WTC11 (cell line): ENCODE measurements around the gene ADGRE2. TPM values are rescaled to one million over a fixed set of nuclear protein-coding genes. Genes with fewer than 3 reads are reported as not detected.

Experiments used
- E2F4 ChIP-seq: sonication (generic); formaldehyde crosslinking; IDR thresholded peaks from 2 replicates; pipeline ENCODE4 v1.8.1; 2022; ENCODE audit warnings: low read depth, mild to moderate bottlenecking, moderate library complexity, missing genetic modification reagents, borderline replicate concordance
- ETV6 ChIP-seq: sonication (generic); formaldehyde crosslinking; IDR thresholded peaks from 2 replicates; pipeline ENCODE4 v1.8.1; 2022; ENCODE audit warnings: mild to moderate bottlenecking, missing genetic modification reagents
- FOXJ3 ChIP-seq: sonication (generic); formaldehyde crosslinking; IDR thresholded peaks from 2 replicates; pipeline ENCODE4 v1.9.0; 2021; ENCODE audit warnings: missing genetic modification reagents, mild to moderate bottlenecking, borderline replicate concordance
- GRHL2 ChIP-seq: fragments of 250-450 bp; sonication (Bioruptor Pico); IDR thresholded peaks from 2 replicates; pipeline ENCODE4 v1.8.0; 2022; ENCODE audit warnings: mild to moderate bottlenecking, moderate library complexity; ENCODE audit not compliant: insufficient replicate concordance, severe bottlenecking
- NFATC4 ChIP-seq: fragments of 250-450 bp; sonication (Bioruptor Pico); IDR thresholded peaks from 2 replicates; pipeline ENCODE4 v1.9.0; 2021; ENCODE audit warnings: mild to moderate bottlenecking
- TEAD4 ChIP-seq: sonication (generic); formaldehyde crosslinking; IDR thresholded peaks from 2 replicates; pipeline ENCODE4 v1.8.0; 2022; ENCODE audit warnings: mild to moderate bottlenecking, missing genetic modification reagents
- total RNA-seq: library from RNA; stranded (reverse); gene quantifications from 3 replicates; pipeline ENCODE4 v1.2.3, GENCODE V29; 2021
- TF ChIP-seq, protein P1 (sequence below): sonication (generic); formaldehyde crosslinking; conservative IDR thresholded peaks from 2 replicates; pipeline ENCODE4 v1.8.1; 2023; ENCODE audit warnings: mild to moderate bottlenecking, low read depth, missing genetic modification reagents, moderate library complexity
- TF ChIP-seq, protein P2 (sequence below): sonication (generic); formaldehyde crosslinking; IDR thresholded peaks from 2 replicates; pipeline ENCODE4 v1.8.1; 2022; ENCODE audit warnings: mild to moderate bottlenecking, moderate library complexity, missing genetic modification reagents
- TF ChIP-seq, protein P3 (sequence below): sonication (generic); formaldehyde crosslinking; IDR thresholded peaks from 2 replicates; pipeline ENCODE4 v1.8.0; 2022; ENCODE audit warnings: mild to moderate bottlenecking, missing genetic modification reagents
- TF ChIP-seq, protein P4 (sequence below): sonication (generic); formaldehyde crosslinking; IDR thresholded peaks from 2 replicates; pipeline ENCODE4 v1.8.0; 2023; ENCODE audit warnings: mild to moderate bottlenecking, missing genetic modification reagents
- TF ChIP-seq, protein P5 (sequence below): fragments of 250-450 bp; sonication (Bioruptor Pico); IDR thresholded peaks from 2 replicates; pipeline ENCODE4 v2.1.2; 2022; ENCODE audit warnings: mild to moderate bottlenecking, moderate library complexity
- TF ChIP-seq, protein P6 (sequence below): sonication (generic); formaldehyde crosslinking; IDR thresholded peaks from 2 replicates; pipeline ENCODE4 v1.8.0; 2023; ENCODE audit warnings: missing genetic modification reagents, mild to moderate bottlenecking, borderline replicate concordance

ADGRE2 gene
- total RNA-seq, 1 experiment from 2014 or later = 4.0 TPM

DNA sequence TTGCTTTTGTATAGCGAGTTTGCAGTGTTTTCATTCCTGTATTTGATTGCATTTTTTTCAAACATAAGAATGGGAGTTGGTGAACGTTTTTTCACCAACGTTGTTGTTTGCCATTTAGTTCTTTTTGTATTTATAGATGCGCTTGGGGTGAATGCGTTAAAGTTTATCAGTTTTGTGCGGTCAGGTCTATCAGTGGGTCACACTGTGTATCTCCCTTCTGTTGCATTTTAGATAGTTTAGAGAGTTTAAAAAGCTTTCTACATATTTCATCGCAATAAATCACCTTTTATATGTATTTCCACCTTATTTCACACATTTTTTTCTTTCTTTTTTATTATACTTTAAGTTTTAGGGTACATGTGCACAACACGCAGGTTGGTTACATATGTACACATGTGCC is 40.2 kb upstream of the ADGRE2 start (continued):
- TF ChIP-seq, protein P1, sequence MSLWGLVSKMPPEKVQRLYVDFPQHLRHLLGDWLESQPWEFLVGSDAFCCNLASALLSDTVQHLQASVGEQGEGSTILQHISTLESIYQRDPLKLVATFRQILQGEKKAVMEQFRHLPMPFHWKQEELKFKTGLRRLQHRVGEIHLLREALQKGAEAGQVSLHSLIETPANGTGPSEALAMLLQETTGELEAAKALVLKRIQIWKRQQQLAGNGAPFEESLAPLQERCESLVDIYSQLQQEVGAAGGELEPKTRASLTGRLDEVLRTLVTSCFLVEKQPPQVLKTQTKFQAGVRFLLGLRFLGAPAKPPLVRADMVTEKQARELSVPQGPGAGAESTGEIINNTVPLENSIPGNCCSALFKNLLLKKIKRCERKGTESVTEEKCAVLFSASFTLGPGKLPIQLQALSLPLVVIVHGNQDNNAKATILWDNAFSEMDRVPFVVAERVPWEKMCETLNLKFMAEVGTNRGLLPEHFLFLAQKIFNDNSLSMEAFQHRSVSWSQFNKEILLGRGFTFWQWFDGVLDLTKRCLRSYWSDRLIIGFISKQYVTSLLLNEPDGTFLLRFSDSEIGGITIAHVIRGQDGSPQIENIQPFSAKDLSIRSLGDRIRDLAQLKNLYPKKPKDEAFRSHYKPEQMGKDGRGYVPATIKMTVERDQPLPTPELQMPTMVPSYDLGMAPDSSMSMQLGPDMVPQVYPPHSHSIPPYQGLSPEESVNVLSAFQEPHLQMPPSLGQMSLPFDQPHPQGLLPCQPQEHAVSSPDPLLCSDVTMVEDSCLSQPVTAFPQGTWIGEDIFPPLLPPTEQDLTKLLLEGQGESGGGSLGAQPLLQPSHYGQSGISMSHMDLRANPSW (CRISPR knock-in tag) = no peak
- TF ChIP-seq, protein P2, sequence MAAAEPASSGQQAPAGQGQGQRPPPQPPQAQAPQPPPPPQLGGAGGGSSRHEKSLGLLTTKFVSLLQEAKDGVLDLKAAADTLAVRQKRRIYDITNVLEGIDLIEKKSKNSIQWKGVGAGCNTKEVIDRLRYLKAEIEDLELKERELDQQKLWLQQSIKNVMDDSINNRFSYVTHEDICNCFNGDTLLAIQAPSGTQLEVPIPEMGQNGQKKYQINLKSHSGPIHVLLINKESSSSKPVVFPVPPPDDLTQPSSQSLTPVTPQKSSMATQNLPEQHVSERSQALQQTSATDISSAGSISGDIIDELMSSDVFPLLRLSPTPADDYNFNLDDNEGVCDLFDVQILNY (CRISPR knock-in tag) = no peak
- TF ChIP-seq, protein P3, sequence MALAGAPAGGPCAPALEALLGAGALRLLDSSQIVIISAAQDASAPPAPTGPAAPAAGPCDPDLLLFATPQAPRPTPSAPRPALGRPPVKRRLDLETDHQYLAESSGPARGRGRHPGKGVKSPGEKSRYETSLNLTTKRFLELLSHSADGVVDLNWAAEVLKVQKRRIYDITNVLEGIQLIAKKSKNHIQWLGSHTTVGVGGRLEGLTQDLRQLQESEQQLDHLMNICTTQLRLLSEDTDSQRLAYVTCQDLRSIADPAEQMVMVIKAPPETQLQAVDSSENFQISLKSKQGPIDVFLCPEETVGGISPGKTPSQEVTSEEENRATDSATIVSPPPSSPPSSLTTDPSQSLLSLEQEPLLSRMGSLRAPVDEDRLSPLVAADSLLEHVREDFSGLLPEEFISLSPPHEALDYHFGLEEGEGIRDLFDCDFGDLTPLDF (CRISPR knock-in tag) = no peak
- TF ChIP-seq, protein P4, sequence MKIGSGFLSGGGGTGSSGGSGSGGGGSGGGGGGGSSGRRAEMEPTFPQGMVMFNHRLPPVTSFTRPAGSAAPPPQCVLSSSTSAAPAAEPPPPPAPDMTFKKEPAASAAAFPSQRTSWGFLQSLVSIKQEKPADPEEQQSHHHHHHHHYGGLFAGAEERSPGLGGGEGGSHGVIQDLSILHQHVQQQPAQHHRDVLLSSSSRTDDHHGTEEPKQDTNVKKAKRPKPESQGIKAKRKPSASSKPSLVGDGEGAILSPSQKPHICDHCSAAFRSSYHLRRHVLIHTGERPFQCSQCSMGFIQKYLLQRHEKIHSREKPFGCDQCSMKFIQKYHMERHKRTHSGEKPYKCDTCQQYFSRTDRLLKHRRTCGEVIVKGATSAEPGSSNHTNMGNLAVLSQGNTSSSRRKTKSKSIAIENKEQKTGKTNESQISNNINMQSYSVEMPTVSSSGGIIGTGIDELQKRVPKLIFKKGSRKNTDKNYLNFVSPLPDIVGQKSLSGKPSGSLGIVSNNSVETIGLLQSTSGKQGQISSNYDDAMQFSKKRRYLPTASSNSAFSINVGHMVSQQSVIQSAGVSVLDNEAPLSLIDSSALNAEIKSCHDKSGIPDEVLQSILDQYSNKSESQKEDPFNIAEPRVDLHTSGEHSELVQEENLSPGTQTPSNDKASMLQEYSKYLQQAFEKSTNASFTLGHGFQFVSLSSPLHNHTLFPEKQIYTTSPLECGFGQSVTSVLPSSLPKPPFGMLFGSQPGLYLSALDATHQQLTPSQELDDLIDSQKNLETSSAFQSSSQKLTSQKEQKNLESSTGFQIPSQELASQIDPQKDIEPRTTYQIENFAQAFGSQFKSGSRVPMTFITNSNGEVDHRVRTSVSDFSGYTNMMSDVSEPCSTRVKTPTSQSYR = no peak
- TF ChIP-seq FOXJ3 (no peak), TEAD4 (no peak), GRHL2 (no peak), E2F4 (CRISPR knock-in tag) (no peak), ETV6 (CRISPR knock-in tag) (no peak), NFATC4 (CRISPR knock-in tag) (no peak)
- TF ChIP-seq, protein P5, sequence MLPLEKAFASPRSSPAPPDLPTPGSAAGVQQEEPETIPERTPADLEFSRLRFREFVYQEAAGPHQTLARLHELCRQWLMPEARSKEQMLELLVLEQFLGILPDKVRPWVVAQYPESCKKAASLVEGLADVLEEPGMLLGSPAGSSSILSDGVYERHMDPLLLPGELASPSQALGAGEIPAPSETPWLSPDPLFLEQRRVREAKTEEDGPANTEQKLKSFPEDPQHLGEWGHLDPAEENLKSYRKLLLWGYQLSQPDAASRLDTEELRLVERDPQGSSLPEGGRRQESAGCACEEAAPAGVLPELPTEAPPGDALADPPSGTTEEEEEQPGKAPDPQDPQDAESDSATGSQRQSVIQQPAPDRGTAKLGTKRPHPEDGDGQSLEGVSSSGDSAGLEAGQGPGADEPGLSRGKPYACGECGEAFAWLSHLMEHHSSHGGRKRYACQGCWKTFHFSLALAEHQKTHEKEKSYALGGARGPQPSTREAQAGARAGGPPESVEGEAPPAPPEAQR (CRISPR knock-in tag) = no peak
- TF ChIP-seq, protein P6, sequence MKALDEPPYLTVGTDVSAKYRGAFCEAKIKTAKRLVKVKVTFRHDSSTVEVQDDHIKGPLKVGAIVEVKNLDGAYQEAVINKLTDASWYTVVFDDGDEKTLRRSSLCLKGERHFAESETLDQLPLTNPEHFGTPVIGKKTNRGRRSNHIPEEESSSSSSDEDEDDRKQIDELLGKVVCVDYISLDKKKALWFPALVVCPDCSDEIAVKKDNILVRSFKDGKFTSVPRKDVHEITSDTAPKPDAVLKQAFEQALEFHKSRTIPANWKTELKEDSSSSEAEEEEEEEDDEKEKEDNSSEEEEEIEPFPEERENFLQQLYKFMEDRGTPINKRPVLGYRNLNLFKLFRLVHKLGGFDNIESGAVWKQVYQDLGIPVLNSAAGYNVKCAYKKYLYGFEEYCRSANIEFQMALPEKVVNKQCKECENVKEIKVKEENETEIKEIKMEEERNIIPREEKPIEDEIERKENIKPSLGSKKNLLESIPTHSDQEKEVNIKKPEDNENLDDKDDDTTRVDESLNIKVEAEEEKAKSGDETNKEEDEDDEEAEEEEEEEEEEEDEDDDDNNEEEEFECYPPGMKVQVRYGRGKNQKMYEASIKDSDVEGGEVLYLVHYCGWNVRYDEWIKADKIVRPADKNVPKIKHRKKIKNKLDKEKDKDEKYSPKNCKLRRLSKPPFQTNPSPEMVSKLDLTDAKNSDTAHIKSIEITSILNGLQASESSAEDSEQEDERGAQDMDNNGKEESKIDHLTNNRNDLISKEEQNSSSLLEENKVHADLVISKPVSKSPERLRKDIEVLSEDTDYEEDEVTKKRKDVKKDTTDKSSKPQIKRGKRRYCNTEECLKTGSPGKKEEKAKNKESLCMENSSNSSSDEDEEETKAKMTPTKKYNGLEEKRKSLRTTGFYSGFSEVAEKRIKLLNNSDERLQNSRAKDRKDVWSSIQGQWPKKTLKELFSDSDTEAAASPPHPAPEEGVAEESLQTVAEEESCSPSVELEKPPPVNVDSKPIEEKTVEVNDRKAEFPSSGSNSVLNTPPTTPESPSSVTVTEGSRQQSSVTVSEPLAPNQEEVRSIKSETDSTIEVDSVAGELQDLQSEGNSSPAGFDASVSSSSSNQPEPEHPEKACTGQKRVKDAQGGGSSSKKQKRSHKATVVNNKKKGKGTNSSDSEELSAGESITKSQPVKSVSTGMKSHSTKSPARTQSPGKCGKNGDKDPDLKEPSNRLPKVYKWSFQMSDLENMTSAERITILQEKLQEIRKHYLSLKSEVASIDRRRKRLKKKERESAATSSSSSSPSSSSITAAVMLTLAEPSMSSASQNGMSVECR = no peak
- TF ChIP-seq, all 79 proteins: peak for 0
